HG03280 (cell line): ENCODE measurements around the gene GFOD2.

Source experiments
- ATAC-seq: cut with Tn5 transposase; IDR thresholded peaks from one replicate; pipeline ENCODE4 v1.9.1; 2021; ENCODE audit warnings: mild to moderate bottlenecking, moderate library complexity; ENCODE audit not compliant: unreplicated experiment

GFOD2 gene

GRCh38 chr16:67660564-67661028, 58.5 kb downstream of the GFOD2 start, which contains the start of gene PARD6A:
PARD6A (plus strand) TSS chr16:67660960; CDS start chr16:67661039, 79 bp downstream.
- ATAC-seq, result peak; percentile 77

GRCh38 chr16:67659675-67660563, 59.2 kb downstream of the GFOD2 start, which contains the start of gene ACD:
ACD (minus strand) TSS chr16:67660260; CDS start chr16:67660220, 40 bp downstream.
- peak; percentile 65 for ATAC-seq

- no peak for ATAC-seq
Measured at GRCh38 chr16:67658849-67659674, 60.1 kb downstream of the GFOD2 start.

- no peak for ATAC-seq
Measured at GRCh38 chr16:67657751-67658518, 61.2 kb downstream of the GFOD2 start.

- ATAC-seq, result no peak
Measured at GRCh38 chr16:67657017-67657608, 62.0 kb downstream of the GFOD2 start.

GRCh38 chr16:67656344-67657016, 62.6 kb downstream of the GFOD2 start:
- ATAC-seq, result no peak

GRCh38 chr16:67655363-67655762, 63.8 kb downstream of the GFOD2 start:
- ATAC-seq, result no peak

GRCh38 chr16:67654403-67654911, 64.7 kb downstream of the GFOD2 start:
- ATAC-seq, result no peak

GRCh38 chr16:67653789-67654402, 65.2 kb downstream of the GFOD2 start:
- no peak for ATAC-seq

- no peak for ATAC-seq
Measured at GRCh38 chr16:67653128-67653788, 65.9 kb downstream of the GFOD2 start.

- no peak for ATAC-seq
Measured at GRCh38 chr16:67652578-67653127, 66.5 kb downstream of the GFOD2 start.

- ATAC-seq, result no peak
Measured at GRCh38 chr16:67651847-67652246, 67.3 kb downstream of the GFOD2 start.

- ATAC-seq, result no peak
Measured at GRCh38 chr16:67651039-67651438, 68.1 kb downstream of the GFOD2 start.

GRCh38 chr16:67650023-67650422, 69.1 kb downstream of the GFOD2 start:
- no peak for ATAC-seq

- ATAC-seq, result no peak
Measured at GRCh38 chr16:67649494-67649931, 69.6 kb downstream of the GFOD2 start.

- no peak for ATAC-seq
Measured at GRCh38 chr16:67648764-67649407, 70.2 kb downstream of the GFOD2 start.

- ATAC-seq, result no peak
Measured at GRCh38 chr16:67648088-67648763, 70.9 kb downstream of the GFOD2 start.
